Measurements from ENCODE around the gene EHMT1. TPM values are rescaled to one million over a fixed set of nuclear protein-coding genes. Genes with fewer than 3 reads are reported as not detected.

Gene EHMT1
- total and polyA plus RNA-seq, 9 of the 15 experiments (the other 6 are each of a cell fraction or from before 2014, with no cell fraction given): 2.2 to 76.0 (median 36.4) TPM

- Histone ChIP-seq H4K20me1 (replicated peaks; ENCODE audit: control insufficient read depth, insufficient read depth, low read length) (0 out of 2 replicates have a peak, but pooled peaks cover 7% of the 10 kb centered on the region), H3K4me2 (ENCODE audit: insufficient read depth, low read length) (no peak overlapping the region), H3K4me1 (replicated peaks in 1 of 2; ENCODE audit: control insufficient read depth in 2 of 2, insufficient read depth in 2 of 2, low read length in 2 of 2) (peaks cover 0 to 17% of the 10 kb centered on the region in 2 experiments; a peak in 3 of 5 replicates), H3K4me3 (no peak overlapping the region), H3K36me3 (ENCODE audit: control insufficient read depth, insufficient read depth, low read length) (no peaks in the 10 kb centered on the region), H3K27ac (ENCODE audit: extremely low read depth, low read depth, low read length) (no peak overlapping the region), H3K9me3 (replicated peaks; ENCODE audit: control insufficient read depth, insufficient read depth, low read depth, low read length) (no peaks in the 10 kb centered on the region), H3K9ac (ENCODE audit: insufficient read depth in 1 of 2, low read depth in 2 of 2, low read length in 2 of 2) (no peak overlapping the region), H3K9me1 (ENCODE audit: control insufficient read depth, insufficient read depth, low read length) (no peaks in the 10 kb centered on the region), H2AFZ (ENCODE audit: low read depth, low read length) (no peak overlapping the region), H3K27me3 (ENCODE audit: control insufficient read depth in 2 of 2, insufficient read depth in 2 of 2, low read length in 2 of 2) (peaks cover 8 to 53% of the 10 kb centered on the region in 2 experiments; a peak in 4 of 5 replicates), H3K79me2 (ENCODE audit: control insufficient read depth, insufficient read depth, low read length) (no peaks in the 10 kb centered on the region)
- no TSS peak for BruUV-seq (replicated peaks)
- POLR2A ChIA-PET: no interaction called here
- DNase-seq (ENCODE audit: extremely low read depth in 1 of 4, low spot score in 3 of 4) (no peak), FAIRE-seq (no peak), ATAC-seq (no peak)
- WGBS (ENCODE audit: insufficient coverage, low coverage, missing lambda C conversion rate): 58% methylated on average over 37 of the region's 47 CpGs
- CTCF ChIA-PET (ENCODE audit: low intra/inter-chr PET ratio): no interaction called here
- in situ Hi-C loops (cut with MboI) (no loop called here), intact Hi-C loops (cut with micrococcal nuclease) (no loop called here)
- TF ChIP-seq HSF4 (CRISPR knock-in tag; IDR thresholded peaks at IDR 0.05; ENCODE audit: borderline replicate concordance) (no peak), TBL1XR1 (IDR thresholded peaks at IDR 0.05; ENCODE audit: low read length in 2 of 2) (no peak), ZNF347 (CRISPR knock-in tag; IDR thresholded peaks at IDR 0.05; ENCODE audit: low read depth) (no peak), KDM2B (CRISPR knock-in tag; IDR thresholded peaks at IDR 0.05) (no peak), STAG1 (CRISPR knock-in tag; IDR thresholded peaks at IDR 0.05; ENCODE audit: borderline replicate concordance) (no peak), ZFP1 (CRISPR knock-in tag; IDR thresholded peaks at IDR 0.05) (no peak), ZBTB8A (IDR thresholded peaks at IDR 0.05; ENCODE audit: partially characterized antibody) (no peak), SMC3 (conservative IDR thresholded peaks at IDR 0.05; ENCODE audit: insufficient read depth, low read depth, low read length) (no peak), ZKSCAN1 (IDR thresholded peaks at IDR 0.05; ENCODE audit: low read depth, low read length) (no peak), SREBF2 (CRISPR knock-in tag; IDR thresholded peaks at IDR 0.05) (no peak), ILK (tag; IDR thresholded peaks at IDR 0.05; ENCODE audit: borderline replicate concordance, low read depth) (no peak), ZBED1 (IDR thresholded peaks at IDR 0.05) (no peak)
- TF ChIP-seq, protein P1, sequence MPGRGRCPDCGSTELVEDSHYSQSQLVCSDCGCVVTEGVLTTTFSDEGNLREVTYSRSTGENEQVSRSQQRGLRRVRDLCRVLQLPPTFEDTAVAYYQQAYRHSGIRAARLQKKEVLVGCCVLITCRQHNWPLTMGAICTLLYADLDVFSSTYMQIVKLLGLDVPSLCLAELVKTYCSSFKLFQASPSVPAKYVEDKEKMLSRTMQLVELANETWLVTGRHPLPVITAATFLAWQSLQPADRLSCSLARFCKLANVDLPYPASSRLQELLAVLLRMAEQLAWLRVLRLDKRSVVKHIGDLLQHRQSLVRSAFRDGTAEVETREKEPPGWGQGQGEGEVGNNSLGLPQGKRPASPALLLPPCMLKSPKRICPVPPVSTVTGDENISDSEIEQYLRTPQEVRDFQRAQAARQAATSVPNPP (IDR thresholded peaks at IDR 0.05; ENCODE audit: borderline replicate concordance, insufficient read depth, insufficient read length): no peak
Observed at GRCh38 chr9:137876781-137877386, 258.1 kb downstream of the EHMT1 start.
